Measurements from ENCODE around the gene TRHDE. TPM values are rescaled to one million over a fixed set of nuclear protein-coding genes. Genes with fewer than 3 reads are reported as not detected.

Gene TRHDE
- total RNA-seq, 1 experiment from 2014 or later = 43.7 TPM

DNA sequence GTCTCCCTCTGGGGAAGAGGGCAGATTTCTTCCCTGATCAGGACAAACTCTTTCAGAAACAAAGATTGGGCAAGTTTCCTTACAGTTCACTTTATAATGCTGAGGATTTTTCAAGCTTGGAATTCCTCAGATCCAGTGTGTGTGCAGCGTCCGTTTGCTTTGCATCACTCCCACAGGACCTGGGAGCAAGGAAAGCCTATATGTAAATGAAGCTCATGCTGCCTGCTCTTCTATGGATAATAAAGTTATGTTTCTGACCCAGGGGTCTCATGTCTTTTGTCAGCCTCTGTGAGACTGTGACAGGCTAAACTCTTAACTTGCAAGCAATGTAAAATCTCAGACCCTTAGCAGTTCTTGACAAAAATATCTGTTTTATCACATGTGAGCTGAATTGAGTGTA lies 41.6 kb downstream of the TRHDE start:
- no peaks in the 10 kb centered on the region for H3K9me3 Mint-ChIP-seq (ENCODE audit: low read depth, unreplicated experiment)
- H3K4me1 Mint-ChIP-seq (ENCODE audit: low read depth, unreplicated experiment) = peaks cover 13% of the 10 kb centered on the region
- CTCF ChIA-PET = interaction anchor here (1.1 kb wide), 1 partner anchor 17 kb away, joined by 3 read pairs; no protein-coding TSS in a partner anchor
- intact Hi-C loops (cut with micrococcal nuclease; ENCODE audit: unreplicated experiment) = no loop called here
- BruUV-seq (replicated peaks) = no TSS peak
- TF ChIP-seq, protein P1, sequence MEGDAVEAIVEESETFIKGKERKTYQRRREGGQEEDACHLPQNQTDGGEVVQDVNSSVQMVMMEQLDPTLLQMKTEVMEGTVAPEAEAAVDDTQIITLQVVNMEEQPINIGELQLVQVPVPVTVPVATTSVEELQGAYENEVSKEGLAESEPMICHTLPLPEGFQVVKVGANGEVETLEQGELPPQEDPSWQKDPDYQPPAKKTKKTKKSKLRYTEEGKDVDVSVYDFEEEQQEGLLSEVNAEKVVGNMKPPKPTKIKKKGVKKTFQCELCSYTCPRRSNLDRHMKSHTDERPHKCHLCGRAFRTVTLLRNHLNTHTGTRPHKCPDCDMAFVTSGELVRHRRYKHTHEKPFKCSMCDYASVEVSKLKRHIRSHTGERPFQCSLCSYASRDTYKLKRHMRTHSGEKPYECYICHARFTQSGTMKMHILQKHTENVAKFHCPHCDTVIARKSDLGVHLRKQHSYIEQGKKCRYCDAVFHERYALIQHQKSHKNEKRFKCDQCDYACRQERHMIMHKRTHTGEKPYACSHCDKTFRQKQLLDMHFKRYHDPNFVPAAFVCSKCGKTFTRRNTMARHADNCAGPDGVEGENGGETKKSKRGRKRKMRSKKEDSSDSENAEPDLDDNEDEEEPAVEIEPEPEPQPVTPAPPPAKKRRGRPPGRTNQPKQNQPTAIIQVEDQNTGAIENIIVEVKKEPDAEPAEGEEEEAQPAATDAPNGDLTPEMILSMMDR (IDR thresholded peaks at IDR 0.05; ENCODE audit: unreplicated experiment) = no peak
- no peaks in the 10 kb centered on the region for H3K27me3 Mint-ChIP-seq (ENCODE audit: unreplicated experiment)
- no peak overlapping the region for H3K27ac Mint-ChIP-seq (ENCODE audit: unreplicated experiment)
- no peak overlapping the region for H3K4me3 Mint-ChIP-seq (ENCODE audit: low read depth, unreplicated experiment)
- DNase-seq = no peak
- H3K36me3 Mint-ChIP-seq (ENCODE audit: insufficient read depth, unreplicated experiment) = no peaks in the 10 kb centered on the region

- DNase-seq = no peak
- Mint-ChIP-seq H3K9me3 (ENCODE audit: low read depth, unreplicated experiment) (no peaks in the 10 kb centered on the region), H3K27ac (ENCODE audit: unreplicated experiment) (no peak overlapping the region), H3K4me3 (ENCODE audit: low read depth, unreplicated experiment) (no peak overlapping the region), H3K36me3 (ENCODE audit: insufficient read depth, unreplicated experiment) (no peaks in the 10 kb centered on the region), H3K4me1 (ENCODE audit: low read depth, unreplicated experiment) (peaks cover 8% of the 10 kb centered on the region), H3K27me3 (ENCODE audit: unreplicated experiment) (no peaks in the 10 kb centered on the region)
- no TSS peak for BruUV-seq (replicated peaks)
- TF ChIP-seq, protein P1 (IDR thresholded peaks at IDR 0.05; ENCODE audit: unreplicated experiment) = no peak
- CTCF ChIA-PET = no interaction called here
- intact Hi-C loops (cut with micrococcal nuclease; ENCODE audit: unreplicated experiment) = no loop called here
Measured at GRCh38 chr12:72315858-72316257, 43.7 kb downstream of the TRHDE start.

GRCh38 chr12:72318341-72318740 lies 46.2 kb downstream of the TRHDE start:
- TF ChIP-seq, protein P1 (IDR thresholded peaks at IDR 0.05; ENCODE audit: unreplicated experiment) = no peak
- no TSS peak for BruUV-seq (replicated peaks)
- no peak for DNase-seq
- no peaks in the 10 kb centered on the region for H3K9me3 Mint-ChIP-seq (ENCODE audit: low read depth, unreplicated experiment)
- intact Hi-C loops (cut with micrococcal nuclease; ENCODE audit: unreplicated experiment) = no loop called here
- H3K27ac Mint-ChIP-seq (ENCODE audit: unreplicated experiment) = peak overlapping the region; percentile 10
- no peaks in the 10 kb centered on the region for H3K27me3 Mint-ChIP-seq (ENCODE audit: unreplicated experiment)
- peaks cover 10% of the 10 kb centered on the region for H3K4me1 Mint-ChIP-seq (ENCODE audit: low read depth, unreplicated experiment)
- H3K36me3 Mint-ChIP-seq (ENCODE audit: insufficient read depth, unreplicated experiment) = no peaks in the 10 kb centered on the region
- CTCF ChIA-PET = no interaction called here
- H3K4me3 Mint-ChIP-seq (ENCODE audit: low read depth, unreplicated experiment) = no peak overlapping the region

GRCh38 chr12:72323881-72324280 lies 51.7 kb downstream of the TRHDE start:
- H3K9me3 Mint-ChIP-seq (ENCODE audit: low read depth, unreplicated experiment) = no peaks in the 10 kb centered on the region
- TF ChIP-seq, protein P1 (IDR thresholded peaks at IDR 0.05; ENCODE audit: unreplicated experiment) = no peak
- H3K27ac Mint-ChIP-seq (ENCODE audit: unreplicated experiment) = no peak overlapping the region
- H3K27me3 Mint-ChIP-seq (ENCODE audit: unreplicated experiment) = no peaks in the 10 kb centered on the region
- no peaks in the 10 kb centered on the region for H3K36me3 Mint-ChIP-seq (ENCODE audit: insufficient read depth, unreplicated experiment)
- DNase-seq = no peak
- CTCF ChIA-PET = no interaction called here
- BruUV-seq (replicated peaks) = no TSS peak
- intact Hi-C loops (cut with micrococcal nuclease; ENCODE audit: unreplicated experiment) = no loop called here
- H3K4me1 Mint-ChIP-seq (ENCODE audit: low read depth, unreplicated experiment) = peaks cover 12% of the 10 kb centered on the region
- no peak overlapping the region for H3K4me3 Mint-ChIP-seq (ENCODE audit: low read depth, unreplicated experiment)

Measured in Calu3 (cell line).